NCI-H187 (cell line): Measurements from ENCODE around the gene SMYD5.
"Not testable (repeated sequence)": the region's sequence is repeated elsewhere in the genome, so short reads cannot be mapped to it uniquely, and the experiment has no call there.

ENCODE experiments used
- DNase-seq, 2 experiments: peaks; one replicate each; lab custom pipeline; 2025; lab: John Stamatoyannopoulos, UW

Gene SMYD5

DNA sequence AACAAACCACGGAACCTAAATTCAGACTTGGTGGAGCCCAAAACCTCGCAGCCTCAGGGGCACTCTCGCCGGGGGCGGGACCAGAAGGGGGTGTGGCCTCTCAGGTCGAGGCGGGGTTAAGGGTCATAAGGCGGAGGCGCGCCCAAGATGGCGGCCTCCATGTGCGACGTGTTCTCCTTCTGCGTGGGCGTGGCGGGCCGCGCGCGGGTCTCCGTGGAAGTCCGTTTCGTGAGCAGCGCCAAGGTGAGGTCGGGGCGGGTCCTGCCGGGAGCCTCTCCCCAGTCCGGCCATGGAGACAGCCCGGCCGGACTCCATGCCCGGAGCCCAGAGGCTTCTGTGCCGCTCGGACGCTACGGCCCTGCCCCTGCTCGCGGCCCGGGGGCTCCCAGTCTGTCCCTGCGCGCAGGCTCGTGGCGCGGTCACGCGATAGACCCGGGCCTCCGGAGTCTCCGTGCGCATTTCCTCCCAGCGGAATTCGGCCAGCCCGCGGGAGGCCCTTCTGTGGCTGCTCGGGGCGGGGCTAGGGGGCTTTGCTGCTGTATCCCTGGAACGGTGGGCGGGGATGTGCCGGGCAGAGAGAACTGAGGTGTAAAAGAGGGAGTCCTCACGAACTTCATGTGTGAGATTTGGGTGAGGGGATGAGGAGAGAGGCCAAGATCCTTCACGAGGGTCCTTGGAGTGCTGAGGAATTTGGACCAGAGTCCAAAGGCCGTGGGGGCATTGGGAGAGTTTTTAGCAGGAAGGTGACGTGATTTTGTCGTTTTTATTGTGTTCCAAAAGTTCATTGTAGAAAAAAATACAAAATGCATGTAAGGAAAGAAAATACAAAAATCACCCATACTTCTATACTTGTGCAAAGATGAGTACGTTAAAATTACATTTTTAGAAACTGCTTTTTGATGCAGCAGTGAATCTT lies at the start of gene SMYD5:
Gene SMYD5 (plus strand): TSS at position 126 of the 916 bp plus-strand sequence. CDS start 22 bp downstream, at position 148.
- DNase-seq: peak; percentile 37 to 56

DNA sequence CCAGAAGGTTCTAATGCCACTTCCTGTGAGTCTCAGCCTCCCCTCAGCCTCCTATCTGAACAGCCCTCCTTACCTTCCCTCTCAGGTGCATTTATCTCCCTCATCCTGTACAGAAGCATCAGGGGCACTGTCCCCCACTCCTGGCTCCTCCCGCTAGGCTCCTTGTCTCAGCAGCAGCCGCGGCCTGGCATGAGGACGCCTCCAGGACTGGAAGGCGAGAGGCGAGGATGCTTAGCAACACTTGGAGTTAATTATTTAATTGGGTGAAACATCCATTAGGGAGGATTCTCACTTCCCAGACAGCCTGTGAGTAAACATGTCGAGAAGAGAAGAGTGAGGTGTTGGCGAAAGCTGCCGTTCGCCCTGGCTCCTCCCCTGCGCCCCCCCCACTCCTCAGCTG lies 48.1 kb upstream of the SMYD5 start:
- DNase-seq: not testable (repeated sequence)

DNA sequence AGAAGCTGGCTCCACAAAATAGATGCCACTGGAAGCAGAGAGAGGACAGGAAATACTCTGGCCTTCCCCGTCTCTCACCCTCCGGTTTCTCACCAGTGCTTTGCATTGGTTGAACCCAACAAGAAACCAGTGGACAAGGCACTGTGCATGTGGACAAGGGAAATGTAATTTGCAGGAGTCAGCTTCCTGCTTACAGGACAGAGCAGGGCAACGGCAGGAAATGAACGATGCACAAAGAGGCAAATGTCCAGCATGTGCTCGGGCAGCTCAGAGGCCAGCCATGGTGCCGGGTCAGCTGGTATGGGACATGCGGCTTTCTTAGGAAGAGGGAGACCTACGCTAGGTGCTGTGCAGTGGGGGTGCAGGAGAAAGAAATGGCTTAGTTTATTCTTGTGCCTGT lies 47.2 kb upstream of the SMYD5 start:
- not testable (repeated sequence) for DNase-seq

DNA sequence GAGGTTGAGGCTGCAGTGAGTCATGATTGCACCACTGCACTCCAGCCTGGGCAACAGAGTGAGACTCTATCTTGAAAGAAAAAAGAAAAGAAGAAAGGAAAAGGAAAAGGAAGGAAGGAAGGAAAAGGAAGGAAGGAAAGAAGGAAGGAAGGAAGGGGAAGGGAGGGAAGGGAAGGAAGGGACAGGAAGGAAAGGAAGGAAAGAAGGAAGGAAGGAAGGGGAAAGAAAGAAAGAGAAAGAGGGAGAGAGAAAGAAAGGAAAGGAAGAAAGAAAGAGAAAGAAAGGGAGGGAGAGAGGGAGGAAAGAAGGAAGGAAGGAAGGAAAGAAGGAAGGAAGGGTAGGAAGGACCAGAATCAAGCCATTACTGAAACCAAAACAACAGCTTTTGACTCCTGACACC lies 45.7 kb upstream of the SMYD5 start:
- DNase-seq: not testable (repeated sequence)

DNA sequence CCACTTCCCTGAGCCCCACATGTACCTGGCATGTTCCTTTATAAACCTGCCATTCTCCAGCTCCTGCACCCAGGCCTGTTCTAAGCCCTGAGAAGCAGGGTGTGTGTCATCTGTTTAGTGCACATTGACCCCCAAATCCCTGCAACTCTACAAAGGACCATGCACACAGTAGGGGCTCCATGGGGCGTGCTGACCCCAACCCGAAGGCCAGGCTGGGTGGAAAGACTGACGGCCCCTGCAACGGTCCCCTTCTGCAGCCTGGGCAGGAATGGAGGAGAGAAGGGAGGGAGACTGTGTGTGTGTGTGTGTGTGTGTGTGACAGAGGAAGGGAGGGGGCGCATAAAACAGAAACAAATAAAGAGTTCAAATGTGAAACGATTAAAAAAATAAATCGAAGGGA lies 43.7 kb upstream of the SMYD5 start:
- not testable (repeated sequence) for DNase-seq

DNA sequence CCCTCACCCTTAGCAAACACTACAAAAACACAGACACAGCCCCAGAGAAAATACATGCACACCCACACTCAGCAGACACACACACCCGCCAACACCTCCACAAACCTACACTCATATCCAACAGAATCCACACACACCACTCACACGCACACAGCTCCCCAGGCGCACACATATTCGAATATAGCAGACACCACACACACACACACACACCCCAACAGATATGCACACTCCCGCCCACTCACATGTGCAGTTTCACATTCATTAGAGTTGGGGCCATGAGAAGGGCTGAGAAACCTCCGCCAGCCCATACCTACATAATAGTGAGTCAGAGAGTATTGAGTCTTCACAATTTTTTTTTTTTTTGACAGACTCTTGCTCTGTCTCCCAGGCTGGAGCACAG lies 41.1 kb upstream of the SMYD5 start:
- no peak for DNase-seq

DNA sequence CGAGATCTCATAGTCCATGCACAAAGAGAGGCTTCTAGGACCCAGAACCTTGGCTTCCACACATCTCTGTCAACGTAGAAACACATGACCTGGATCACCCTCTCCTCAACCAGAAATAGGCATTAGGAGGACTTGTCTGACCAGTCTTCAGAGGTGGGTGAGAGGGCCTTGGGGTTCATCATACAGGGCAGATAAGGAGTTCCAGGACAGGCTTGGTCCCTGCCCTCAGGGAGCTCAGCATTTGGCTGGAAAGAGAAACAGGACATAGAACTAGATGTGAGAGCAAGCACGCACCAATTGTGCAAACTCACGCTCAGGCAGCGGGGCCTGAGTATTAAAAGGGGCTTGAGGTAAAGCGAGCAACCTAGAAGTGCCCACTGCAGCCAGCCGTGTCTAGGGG lies 40.3 kb upstream of the SMYD5 start:
- no peak for DNase-seq

DNA sequence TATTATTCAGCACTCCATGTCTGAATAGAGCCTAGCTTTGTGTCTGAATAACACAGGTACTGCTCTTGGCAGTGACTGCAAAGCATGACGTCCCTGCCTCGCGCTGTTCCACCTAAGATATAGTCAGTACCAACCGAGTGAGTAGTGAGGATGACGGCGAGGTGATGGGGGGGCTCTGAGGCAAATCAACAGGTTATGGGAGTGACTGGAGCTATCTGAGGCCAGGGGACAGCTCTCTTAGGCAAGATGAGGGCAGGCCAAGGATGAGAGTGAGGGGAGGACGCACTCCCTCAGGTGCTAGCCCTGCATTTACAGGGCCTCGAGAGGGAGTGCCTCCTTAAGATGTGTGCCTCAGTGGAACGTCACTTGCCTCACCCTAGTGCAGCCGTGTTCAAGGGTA lies 39.8 kb upstream of the SMYD5 start:
- no peak for DNase-seq

DNA sequence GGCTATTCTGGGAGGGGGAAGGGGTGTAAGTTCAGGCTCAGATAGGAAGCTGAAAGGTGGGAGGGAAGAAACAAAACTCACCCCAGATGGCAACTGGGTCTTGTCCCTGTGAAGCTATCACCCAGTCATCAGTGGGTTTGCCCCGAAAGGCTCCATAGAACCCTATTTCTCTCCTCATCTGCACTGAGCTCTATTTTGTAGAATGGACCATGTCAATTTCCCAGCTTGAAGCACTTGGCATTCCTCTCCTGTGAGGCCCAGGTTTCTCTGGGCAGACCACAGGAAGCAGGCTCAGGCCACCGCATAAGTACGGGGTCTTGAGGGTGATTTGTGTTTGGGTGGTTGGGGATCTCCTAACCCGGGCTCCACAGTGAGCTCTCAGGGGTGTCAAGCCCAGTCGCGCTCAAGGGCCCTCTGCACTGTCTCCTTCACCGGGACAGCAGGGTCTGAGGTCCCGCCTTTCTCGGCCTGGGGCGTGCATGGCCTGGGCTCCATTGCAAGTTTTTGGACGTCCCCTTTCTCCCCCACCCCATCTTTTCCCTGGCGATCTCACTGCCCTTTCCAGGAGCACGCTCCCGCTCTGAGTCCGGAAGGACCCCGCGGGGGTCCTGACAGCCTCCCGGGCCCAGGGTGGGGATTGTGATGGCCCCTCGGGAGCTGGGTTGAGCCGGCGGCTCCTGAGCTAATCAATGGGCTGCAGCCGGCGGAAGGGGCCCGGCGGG lies 38.9 kb upstream of the SMYD5 start:
- no peak for DNase-seq

DNA sequence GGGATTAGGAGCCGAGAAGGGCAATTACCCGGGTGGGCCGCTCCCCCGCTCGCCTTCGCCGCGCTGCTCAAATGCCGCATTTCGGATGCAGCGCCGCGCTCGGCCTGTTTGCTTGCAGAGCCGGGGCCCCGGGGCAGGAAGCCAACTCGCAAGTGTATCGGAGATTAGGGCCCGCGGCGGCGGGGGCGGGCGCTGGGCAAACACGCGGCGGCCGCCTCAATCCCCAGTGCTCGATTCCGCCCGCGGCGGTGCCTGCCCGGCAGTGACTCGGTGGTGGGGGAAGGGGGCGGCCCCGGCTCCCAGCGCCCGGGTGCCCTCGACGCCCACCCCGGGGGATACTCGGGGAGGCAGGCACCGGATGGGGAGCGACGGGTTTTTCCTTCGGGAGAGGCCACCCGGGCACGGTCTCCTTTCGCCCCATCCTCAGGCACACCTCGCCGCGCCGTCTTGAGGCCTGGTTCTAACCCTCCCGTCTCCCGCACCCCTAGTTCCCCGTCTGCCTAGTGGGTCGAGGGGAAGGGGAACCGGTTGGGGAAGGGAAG lies 38.3 kb upstream of the SMYD5 start:
- no peak for DNase-seq

DNA sequence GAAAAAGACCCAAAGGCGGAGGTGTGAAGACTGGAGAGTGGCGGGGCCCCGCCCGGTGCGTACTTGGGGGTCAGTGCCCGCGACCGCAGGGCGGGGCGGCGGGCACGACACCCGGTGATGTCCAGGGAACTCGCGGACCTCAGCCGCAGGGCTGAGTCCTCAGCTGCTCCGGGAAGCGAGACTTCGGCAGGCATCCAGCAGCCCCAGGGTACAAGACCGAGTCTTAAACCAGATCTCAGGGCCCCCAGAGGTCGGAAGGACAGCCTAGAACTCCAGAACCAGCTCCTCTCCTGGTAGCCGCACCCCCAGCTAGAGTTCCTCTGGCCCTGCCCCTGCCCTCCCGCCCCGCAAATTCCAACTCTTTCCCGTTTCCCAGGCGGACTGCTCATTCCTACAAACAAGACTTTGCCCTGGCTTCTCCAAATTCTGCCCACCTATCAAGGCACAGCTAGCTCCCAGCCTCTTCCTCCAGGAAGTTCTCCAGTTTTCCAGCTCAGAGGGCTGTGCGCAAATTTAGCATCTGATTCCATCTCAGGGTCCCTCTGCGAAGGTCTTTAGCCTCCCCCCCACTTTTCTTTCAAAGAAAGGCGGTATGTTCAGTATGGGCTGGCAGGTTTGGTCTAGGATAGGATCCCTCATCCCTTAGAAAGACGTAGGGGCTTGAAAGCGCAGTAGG lies 37.7 kb upstream of the SMYD5 start:
- DNase-seq: no peak

DNA sequence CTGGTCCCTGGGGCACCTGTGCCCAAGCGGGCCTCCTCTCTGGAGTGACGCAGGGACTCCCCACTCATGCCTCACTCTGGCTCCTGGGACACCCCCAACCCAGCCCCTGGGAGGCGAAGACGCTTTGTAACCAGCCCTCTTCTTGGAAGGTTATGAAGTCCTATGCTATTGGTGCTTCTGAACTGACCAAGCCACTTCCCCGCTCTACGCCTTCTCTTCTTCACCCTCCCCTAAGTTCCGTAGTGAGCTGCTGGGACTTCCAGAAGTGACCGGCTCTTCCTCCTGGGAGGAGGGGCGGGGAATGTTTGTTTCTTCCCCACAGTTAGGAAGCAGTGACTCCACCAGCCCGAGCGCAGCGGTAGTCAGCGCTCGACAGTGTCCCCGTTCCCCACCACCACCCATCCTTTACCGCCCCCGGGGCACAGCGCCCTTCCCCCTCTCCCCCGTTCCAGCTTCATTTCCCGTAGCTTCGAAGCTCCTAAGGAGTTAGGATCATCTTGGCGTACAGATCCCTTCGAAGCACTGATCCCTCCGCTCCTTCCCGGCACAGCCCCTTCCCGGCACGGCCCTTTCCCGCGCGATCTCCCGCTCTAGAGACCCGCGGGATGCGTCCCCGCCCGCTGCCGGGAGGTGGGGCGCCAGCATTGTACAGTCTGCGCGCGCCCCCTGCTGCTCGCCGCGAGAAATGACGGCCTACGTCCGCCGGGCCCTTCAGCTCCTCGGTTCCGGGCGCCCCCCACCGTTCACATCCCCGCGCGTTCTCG lies 37.0 kb upstream of the SMYD5 start:
- peak; percentile 22 to 33 for DNase-seq

DNA sequence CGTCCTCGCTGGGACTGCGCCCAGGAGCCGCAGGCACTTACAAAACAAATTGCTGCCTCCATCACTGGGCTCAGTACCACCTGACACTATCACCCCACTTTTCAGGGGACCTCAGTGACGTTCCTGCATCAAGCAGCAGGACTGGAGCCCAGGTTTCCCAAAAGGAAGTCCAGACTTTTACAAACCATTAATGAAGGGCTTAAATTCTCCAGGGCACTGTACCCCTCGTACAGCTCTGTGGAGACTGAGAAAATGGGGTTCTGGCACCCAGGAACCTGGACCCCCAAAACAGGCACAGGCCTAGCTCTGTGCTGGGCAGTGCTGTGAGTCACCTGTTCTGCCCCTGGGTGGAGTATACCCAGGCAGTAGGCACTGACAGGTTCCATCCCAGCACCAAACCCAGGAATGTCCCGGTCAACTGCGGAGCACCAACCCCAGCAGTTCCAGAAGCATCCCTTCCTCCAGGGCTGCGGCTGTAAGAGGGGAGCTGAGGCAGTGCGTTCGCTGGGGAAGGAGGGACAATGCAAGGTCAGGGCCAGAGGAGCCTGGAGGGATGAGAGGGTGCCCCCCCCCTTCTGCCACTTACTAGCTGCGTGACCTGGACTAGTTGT lies 36.3 kb upstream of the SMYD5 start:
- DNase-seq: no peak

DNA sequence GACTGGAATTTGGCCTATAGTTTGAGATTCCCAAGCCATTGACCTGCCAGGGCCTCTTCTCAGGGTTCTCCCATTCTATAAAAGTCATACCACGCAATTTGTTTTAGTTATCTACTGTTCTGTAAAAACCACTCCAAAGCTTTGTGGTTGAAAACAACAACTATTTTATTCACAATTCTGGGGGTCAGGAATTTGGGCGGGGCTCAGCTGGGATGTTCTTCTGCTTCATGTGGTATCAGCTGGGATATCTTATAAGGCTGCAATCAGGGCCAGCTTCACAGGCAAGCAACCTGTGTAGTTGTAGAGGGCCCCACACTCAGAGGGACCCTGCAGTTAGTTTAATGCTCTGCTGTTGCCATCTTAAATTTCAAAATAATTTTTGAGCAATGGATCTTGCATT lies 28.1 kb upstream of the SMYD5 start:
- DNase-seq: no peak

DNA sequence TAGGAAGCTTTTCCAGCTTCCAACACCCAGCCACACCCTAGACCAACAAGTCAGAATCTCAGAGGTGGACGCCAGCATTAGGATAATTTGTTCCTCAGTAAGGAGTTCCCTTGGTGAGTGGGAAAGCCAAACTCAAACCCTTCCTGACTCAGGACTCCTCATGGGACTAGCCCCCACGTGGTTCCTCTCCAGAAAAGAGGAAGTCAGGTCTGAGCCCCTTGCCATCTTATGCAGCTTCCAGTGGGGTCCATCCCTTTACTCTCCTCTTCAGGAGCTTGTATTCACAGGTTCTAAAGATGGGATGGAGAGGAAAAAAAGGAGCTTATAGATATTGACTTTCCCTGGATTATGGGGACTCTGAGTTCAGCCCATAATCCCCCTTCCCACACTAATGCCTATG lies 26.5 kb upstream of the SMYD5 start:
- no peak for DNase-seq

DNA sequence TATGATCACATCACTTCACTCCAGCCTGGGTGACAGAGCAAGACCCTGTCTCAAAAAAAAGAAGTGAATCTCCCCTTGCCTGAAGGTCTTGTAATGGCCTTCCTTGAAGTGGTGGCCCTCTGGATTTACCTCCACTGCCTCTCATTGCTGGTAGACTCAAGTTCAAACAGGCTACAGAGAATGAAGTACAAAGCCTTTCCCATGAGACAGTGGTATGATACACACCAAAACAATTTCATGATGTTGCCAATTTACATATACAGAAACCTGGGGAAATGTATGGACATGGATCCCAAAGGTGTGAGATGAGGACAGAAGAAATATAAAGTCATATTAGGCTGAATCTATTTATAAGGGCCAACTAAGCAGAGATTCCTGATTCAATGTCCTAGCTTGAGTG lies 16.5 kb upstream of the SMYD5 start:
- no peak for DNase-seq

DNA sequence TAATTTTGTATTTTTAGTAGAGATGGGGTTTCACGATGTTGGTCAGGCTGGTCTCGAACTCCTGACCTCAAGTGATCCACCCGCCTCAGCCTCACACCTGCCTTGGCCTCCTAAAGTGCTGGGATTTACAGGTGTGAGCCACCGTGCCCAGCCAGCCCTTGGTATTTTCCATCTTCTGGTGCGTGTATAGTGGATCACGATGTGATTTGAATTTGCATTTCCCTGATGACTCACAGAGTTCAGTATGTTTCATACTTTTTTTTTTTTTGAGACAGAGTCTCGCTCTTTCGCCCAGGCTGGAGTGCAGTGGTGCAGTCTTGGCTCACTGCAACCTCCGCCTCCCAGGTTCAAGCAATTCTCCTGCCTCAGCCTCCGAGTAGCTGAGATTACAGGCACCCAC lies 13.8 kb upstream of the SMYD5 start:
- not testable (repeated sequence) for DNase-seq

DNA sequence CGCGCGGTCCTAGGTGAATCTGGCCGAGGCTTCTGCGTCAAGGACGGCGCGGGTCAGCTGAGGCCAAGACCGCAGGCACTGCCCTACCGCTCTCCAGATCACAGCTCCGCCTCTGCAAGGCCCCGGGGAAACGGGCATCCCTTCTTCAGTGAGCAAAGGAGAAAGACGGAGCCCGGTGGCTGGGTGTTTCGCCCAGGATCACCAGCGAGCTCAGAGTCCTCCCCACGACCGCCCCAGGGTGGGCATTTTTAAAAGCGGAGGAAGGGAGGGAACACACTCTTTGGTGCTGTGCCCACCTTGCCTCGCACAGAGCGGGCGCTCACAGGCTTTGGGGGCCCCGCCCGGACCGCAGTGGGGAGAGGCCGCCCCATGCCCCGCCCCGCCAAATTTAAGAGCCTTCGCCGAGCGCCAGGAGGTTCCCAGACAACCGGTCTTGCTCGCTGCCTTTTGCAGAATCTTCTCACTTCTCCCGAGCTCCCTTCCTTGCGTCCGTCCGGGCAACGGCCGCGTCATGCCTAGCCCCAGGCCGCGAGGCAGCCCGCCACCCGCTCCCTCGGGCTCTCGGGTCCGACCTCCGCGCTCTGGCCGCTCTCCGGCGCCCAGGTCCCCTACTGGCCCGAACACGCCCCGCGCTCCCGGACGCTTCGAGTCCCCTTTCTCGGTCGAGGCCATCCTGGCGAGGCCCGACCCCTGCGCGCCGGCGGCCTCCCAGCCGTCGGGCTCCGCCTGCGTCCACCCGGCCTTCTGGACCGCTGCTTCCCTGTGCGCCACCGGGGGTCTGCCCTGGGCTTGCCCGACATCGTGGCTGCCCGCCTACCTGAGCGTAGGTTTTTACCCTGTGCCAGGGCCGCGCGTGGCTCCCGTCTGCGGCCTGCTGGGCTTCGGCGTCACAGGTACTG lies 11.6 kb upstream of the SMYD5 start, which contains the start of gene NOTO:
Gene NOTO (plus strand): TSS at position 419 of the 899 bp plus-strand sequence. CDS start 93 bp downstream, at position 512.
- DNase-seq: no peak

DNA sequence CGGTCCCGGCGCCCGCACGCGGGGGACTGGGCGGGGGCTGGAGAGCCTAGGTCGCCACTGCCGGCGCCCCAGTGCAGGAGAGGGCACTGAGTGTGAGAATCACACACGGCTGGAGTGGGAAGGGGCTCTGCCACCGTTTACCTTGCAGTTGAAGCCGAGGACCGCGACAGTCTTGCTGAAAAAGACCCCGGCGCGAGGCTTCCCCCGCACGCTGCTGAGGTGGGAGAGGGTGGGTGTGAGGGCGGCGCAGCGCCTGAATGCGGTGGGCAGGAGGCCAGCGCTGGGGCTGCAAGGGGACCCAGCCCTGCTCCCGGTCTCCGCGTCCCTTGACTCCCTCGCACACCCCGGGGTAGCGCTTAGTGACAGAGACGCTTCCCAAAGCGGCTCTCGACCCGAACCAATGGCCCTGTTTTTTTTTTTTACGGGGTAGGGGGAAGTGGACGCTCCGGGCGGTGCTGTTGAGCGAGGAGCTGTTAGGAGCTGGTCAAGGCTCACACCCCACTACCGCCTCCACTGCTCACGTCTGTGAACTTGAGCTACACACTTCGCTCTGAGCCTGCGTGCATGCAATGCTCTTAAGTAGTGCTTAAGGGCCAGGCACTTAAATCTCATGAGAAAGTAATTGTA lies 10.9 kb upstream of the SMYD5 start:
- peak in 1 of 2 experiments; percentile 18 for DNase-seq
